ENCODE measurements around the gene CDKN2B-AS1. TPM values are rescaled to one million over a fixed set of nuclear protein-coding genes. Genes with fewer than 3 reads are reported as not detected.
A peak's percentile ranks its signal among the peaks of the same experiment; 100 is the strongest.

The CDKN2B-AS1 gene
- total and polyA plus RNA-seq, 5 donors = 0.09 to 0.24 TPM; not detected in 3

DNA sequence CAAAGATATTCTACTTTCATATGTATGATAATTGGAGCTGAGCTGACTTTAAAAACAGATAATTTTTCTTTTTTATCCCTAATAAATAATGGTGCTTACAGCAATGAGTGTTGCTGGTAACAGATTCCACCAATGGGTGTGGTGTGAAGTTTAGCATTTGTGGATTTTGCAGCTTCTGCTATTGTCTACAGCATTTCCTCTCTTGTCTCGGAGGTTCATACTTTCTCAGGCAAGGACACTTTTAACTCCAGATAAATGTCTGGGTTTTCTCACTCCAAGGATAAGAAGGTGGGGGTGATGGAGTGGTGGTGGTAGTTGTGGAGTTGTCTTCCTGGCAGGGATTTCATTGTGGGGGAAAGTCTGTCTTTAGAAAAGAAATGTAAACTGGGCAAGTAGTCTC lies 134.5 kb downstream of the CDKN2B-AS1 start:
- intact Hi-C loops (cut with DNase I) = no loop called here
- ATAC-seq = no peak

GRCh38 chr9:22129633-22130032 lies 135.0 kb downstream of the CDKN2B-AS1 start:
- ATAC-seq (no peak), DNase-seq (no peak)
- H3K4me3 ChIP-seq (ENCODE audit: low read length) = no peak overlapping the region
- 81% methylated on average over 3 of the region's 3 CpGs for WGBS
- H3K4me1 ChIP-seq (ENCODE audit: control insufficient read depth, insufficient read depth, low read length) = no peaks in the 10 kb centered on the region
- intact Hi-C loops (cut with DNase I) = no loop called here
- no peaks in the 10 kb centered on the region for H3K27me3 ChIP-seq (ENCODE audit: control insufficient read depth, insufficient read depth)
- no peaks in the 10 kb centered on the region for H3K9me3 ChIP-seq (ENCODE audit: control insufficient read depth, low read length)
- H3K27ac ChIP-seq (ENCODE audit: low read length) = no peak overlapping the region

More for the DNA sequence above, 134.5 kb downstream of the CDKN2B-AS1 start:
- WGBS = 26% methylated on average over 1 of the region's 1 CpG
- Histone ChIP-seq H3K4me3 (ENCODE audit: low read length) (no peak overlapping the region), H3K27ac (ENCODE audit: low read length) (no peak overlapping the region), H3K27me3 (ENCODE audit: control insufficient read depth, insufficient read depth) (no peaks in the 10 kb centered on the region), H3K4me1 (ENCODE audit: control insufficient read depth, insufficient read depth, low read length) (no peaks in the 10 kb centered on the region), H3K9me3 (ENCODE audit: control insufficient read depth, low read length) (no peaks in the 10 kb centered on the region)
- no peak for DNase-seq

DNA sequence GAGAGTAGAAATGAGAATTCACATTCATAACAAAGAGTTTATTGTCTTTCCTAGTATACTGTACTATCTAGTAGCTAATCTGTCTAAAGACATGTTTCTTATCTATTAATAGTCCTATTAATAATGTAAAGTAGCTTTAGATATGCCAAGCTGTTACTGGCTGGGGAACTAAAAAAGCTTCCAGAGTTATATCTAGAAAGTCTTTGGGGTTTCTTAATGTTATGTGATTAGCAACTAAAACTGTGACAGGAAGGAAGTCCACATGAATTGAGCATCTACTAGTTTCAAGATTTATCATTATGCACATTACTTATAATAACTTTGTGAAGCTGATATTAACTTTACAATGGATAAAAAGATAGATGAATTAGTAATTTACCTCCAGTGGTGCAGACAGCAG lies 137.2 kb downstream of the CDKN2B-AS1 start:
- DNase-seq = no peak
- Histone ChIP-seq H3K9me3 (ENCODE audit: control insufficient read depth, low read length) (no peaks in the 10 kb centered on the region), H3K27me3 (ENCODE audit: control insufficient read depth, insufficient read depth) (no peaks in the 10 kb centered on the region), H3K4me3 (ENCODE audit: low read length) (no peak overlapping the region), H3K4me1 (ENCODE audit: control insufficient read depth, insufficient read depth, low read length) (no peaks in the 10 kb centered on the region), H3K27ac (ENCODE audit: low read length) (no peak overlapping the region)
- no peak for ATAC-seq
- intact Hi-C loops (cut with DNase I) = no loop called here

GRCh38 chr9:22134390-22134789 lies 139.8 kb downstream of the CDKN2B-AS1 start:
- ATAC-seq = no peak
- WGBS = 81% methylated on average over 2 of the region's 2 CpGs
- no peaks in the 10 kb centered on the region for H3K27me3 ChIP-seq (ENCODE audit: control insufficient read depth, insufficient read depth)

DNA sequence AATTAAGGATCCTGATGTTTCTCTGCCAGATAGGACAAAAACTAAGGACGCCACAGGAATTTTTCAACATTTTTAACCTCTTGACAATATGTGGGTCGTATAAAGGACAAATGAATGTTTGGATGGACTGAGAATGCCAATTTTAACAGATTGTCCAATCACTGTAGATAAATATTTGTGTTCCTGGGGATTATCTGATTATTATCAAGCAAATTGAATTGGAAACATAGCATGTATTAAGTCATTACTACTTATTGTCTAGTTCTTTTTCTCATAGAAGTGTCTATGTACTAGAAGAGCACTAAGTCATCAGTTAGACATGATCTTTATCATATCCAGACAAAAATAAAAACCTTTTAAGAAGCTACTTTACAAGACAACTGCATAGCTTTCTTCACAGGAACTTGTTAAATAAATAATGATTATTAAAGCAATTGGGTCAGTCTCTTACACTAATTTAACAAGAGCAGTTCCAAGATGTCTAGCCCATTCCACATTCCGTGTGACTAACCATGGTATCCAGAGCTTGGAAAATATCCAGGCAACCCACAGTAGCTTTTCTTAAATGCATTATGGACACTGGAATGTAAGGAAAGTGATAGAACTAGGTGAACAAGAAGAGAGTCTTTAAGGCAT lies 142.0 kb downstream of the CDKN2B-AS1 start:
- ATAC-seq (no peak), DNase-seq (no peak)
- Histone ChIP-seq H3K4me3 (ENCODE audit: low read length) (no peak overlapping the region), H3K27ac (ENCODE audit: low read length) (no peak overlapping the region), H3K27me3 (ENCODE audit: control insufficient read depth, insufficient read depth) (no peaks in the 10 kb centered on the region), H3K9me3 (ENCODE audit: control insufficient read depth, low read length) (no peaks in the 10 kb centered on the region), H3K4me1 (ENCODE audit: control insufficient read depth, insufficient read depth, low read length) (no peaks in the 10 kb centered on the region)
- intact Hi-C loops (cut with DNase I) = no loop called here
- 58% methylated on average over 3 of the region's 3 CpGs for WGBS

More at GRCh38 chr9:22134390-22134789, 139.8 kb downstream of the CDKN2B-AS1 start:
- DNase-seq = no peak
- H3K4me1 ChIP-seq (ENCODE audit: control insufficient read depth, insufficient read depth, low read length) = no peaks in the 10 kb centered on the region
- intact Hi-C loops (cut with DNase I) = no loop called here
- H3K9me3 ChIP-seq (ENCODE audit: control insufficient read depth, low read length) = no peaks in the 10 kb centered on the region
- no peak overlapping the region for H3K27ac ChIP-seq (ENCODE audit: low read length)
- no peak overlapping the region for H3K4me3 ChIP-seq (ENCODE audit: low read length)

GRCh38 chr9:22138956-22139660 lies 144.5 kb downstream of the CDKN2B-AS1 start:
- intact Hi-C loops (cut with DNase I) = no loop called here
- WGBS = 89% methylated on average over 4 of the region's 4 CpGs
- Histone ChIP-seq H3K4me3 (ENCODE audit: low read length) (no peak overlapping the region), H3K27ac (ENCODE audit: low read length) (no peak overlapping the region), H3K27me3 (ENCODE audit: control insufficient read depth, insufficient read depth) (no peaks in the 10 kb centered on the region), H3K9me3 (ENCODE audit: control insufficient read depth, low read length) (no peaks in the 10 kb centered on the region), H3K4me1 (ENCODE audit: control insufficient read depth, insufficient read depth, low read length) (peaks cover 1% of the 10 kb centered on the region)
- ATAC-seq (no peak), DNase-seq (no peak)

- Histone ChIP-seq H3K27ac (ENCODE audit: low read length) (no peak overlapping the region), H3K9me3 (ENCODE audit: control insufficient read depth, low read length) (no peaks in the 10 kb centered on the region), H3K4me1 (ENCODE audit: control insufficient read depth, insufficient read depth, low read length) (peaks cover 1% of the 10 kb centered on the region), H3K27me3 (ENCODE audit: control insufficient read depth, insufficient read depth) (no peaks in the 10 kb centered on the region), H3K4me3 (ENCODE audit: low read length) (no peak overlapping the region)
- WGBS = 15% methylated on average over 1 of the region's 1 CpG
- ATAC-seq (peak; percentile 100), DNase-seq (peak; percentile 59 to 81 (median 60))
- intact Hi-C loops (cut with DNase I) = no loop called here
Measured at GRCh38 chr9:22141908-22142307, 147.3 kb downstream of the CDKN2B-AS1 start.

GRCh38 chr9:22142671-22143070 lies 148.1 kb downstream of the CDKN2B-AS1 start:
- H3K27ac ChIP-seq (ENCODE audit: low read length) = no peak overlapping the region
- peaks cover 1% of the 10 kb centered on the region for H3K4me1 ChIP-seq (ENCODE audit: control insufficient read depth, insufficient read depth, low read length)
- DNase-seq = no peak
- no peak overlapping the region for H3K4me3 ChIP-seq (ENCODE audit: low read length)
- no peak for ATAC-seq
- intact Hi-C loops (cut with DNase I) = no loop called here
- no peaks in the 10 kb centered on the region for H3K9me3 ChIP-seq (ENCODE audit: control insufficient read depth, low read length)
- WGBS = 42% methylated on average over 2 of the region's 2 CpGs
- H3K27me3 ChIP-seq (ENCODE audit: control insufficient read depth, insufficient read depth) = no peaks in the 10 kb centered on the region

DNA sequence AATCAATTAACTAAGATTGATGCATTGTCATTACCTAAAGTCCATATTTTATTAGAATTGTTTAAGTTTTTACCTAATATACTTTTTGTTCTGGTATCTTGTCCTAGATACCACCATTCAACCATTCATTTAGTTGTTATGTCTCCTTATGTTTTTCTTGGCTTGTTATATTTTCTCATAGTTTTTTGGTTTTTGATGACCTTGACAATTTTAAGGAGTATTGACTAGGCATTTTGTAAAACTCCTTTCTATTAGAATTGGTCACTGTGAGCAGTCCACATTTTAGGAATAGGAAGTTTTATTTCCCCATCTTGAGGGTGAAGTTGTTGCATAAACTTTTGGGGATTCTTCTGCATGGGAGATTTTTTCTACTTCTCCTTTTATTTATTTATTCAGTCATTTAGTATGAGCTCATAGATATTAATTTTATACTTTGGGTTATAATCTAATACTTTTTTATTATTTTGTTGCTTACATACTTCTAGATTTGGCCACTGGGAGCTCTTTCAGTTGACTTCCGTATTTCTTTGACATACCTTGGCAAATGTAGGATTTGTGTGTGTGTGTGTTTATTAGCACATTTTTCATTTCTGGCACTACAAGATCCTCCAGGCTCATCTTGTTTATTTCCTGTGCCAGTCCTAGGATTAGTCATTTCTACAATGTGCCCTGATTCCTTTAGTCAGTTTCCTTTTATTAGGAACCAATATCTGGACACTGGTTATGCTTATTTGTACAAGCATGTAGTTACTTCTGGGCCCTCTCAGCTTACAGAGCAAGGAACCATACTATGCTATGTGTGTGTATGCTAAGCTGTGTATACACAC lies 149.4 kb downstream of the CDKN2B-AS1 start:
- peaks cover 1% of the 10 kb centered on the region for H3K4me1 ChIP-seq (ENCODE audit: control insufficient read depth, insufficient read depth, low read length)
- no peaks in the 10 kb centered on the region for H3K9me3 ChIP-seq (ENCODE audit: control insufficient read depth, low read length)
- no peak overlapping the region for H3K4me3 ChIP-seq (ENCODE audit: low read length)
- H3K27ac ChIP-seq (ENCODE audit: low read length) = no peak overlapping the region
- H3K27me3 ChIP-seq (ENCODE audit: control insufficient read depth, insufficient read depth) = no peaks in the 10 kb centered on the region
- DNase-seq (no peak), ATAC-seq (no peak)
- intact Hi-C loops (cut with DNase I) = no loop called here
- 40% methylated on average over 1 of the region's 1 CpG for WGBS

DNA sequence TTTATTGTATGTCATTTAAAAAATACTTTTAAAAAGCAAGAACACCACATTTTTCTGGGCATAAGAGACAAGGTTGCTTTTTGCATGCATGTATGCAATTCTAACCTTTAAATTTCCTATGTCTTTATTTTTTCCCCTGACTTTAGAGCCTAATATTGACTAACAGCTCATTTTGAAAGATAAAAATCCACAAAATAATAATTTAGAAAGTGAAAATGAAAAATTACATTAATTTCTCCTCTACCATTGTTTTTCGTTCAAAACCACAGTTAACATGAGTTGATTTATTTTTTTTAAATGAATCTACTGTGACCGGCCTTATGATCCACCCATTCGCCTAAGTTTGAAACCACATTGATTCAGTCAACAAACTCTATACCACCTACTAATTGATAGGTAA lies 152.0 kb downstream of the CDKN2B-AS1 start:
- intact Hi-C loops (cut with DNase I) = no loop called here
- ATAC-seq (no peak), DNase-seq (no peak)
- Histone ChIP-seq H3K27ac (ENCODE audit: low read length) (no peak overlapping the region), H3K4me3 (ENCODE audit: low read length) (no peak overlapping the region), H3K9me3 (ENCODE audit: control insufficient read depth, low read length) (no peaks in the 10 kb centered on the region), H3K27me3 (ENCODE audit: control insufficient read depth, insufficient read depth) (no peaks in the 10 kb centered on the region), H3K4me1 (ENCODE audit: control insufficient read depth, insufficient read depth, low read length) (peaks cover 1% of the 10 kb centered on the region)
- WGBS = 89% methylated on average over 3 of the region's 3 CpGs
